Stimulated activated CD4-positive, alpha-beta T cell treated with anti-CD3 and anti-CD28 coated beads, Interleukin-2, amount 100 ng/mL, for 48 hours (primary cell): ENCODE data around the gene LCN10.

Source experiments
- DNase-seq, 2 donors: peaks; one replicate each; pipeline ENCODE4 v3.0.0-alpha.2; 2020

LCN10 gene

GRCh38 chr9:136734837-136735496 is 7.8 kb downstream of the LCN10 start:
- no peak for DNase-seq

GRCh38 chr9:136733611-136734010 is 9.1 kb downstream of the LCN10 start:
- DNase-seq, result no peak

GRCh38 chr9:136732444-136733178 is 10.1 kb downstream of the LCN10 start:
- no peak for DNase-seq

GRCh38 chr9:136729926-136730325 is 12.8 kb downstream of the LCN10 start:
- DNase-seq, result no peak

- DNase-seq, result no peak
Observed at GRCh38 chr9:136729144-136729543, 13.6 kb downstream of the LCN10 start.

GRCh38 chr9:136728548-136729123 is 14.1 kb downstream of the LCN10 start:
- DNase-seq, result no peak

GRCh38 chr9:136728080-136728547 is 14.6 kb downstream of the LCN10 start:
- peak; percentile 91 to 98 for DNase-seq

- DNase-seq, result peak in 1 of 2 donors; percentile 24
Observed at GRCh38 chr9:136726631-136727191, 16.0 kb downstream of the LCN10 start.

- no peak for DNase-seq
Observed at GRCh38 chr9:136726118-136726517, 16.6 kb downstream of the LCN10 start.

- DNase-seq, result no peak
Observed at GRCh38 chr9:136725612-136726011, 17.1 kb downstream of the LCN10 start.

- DNase-seq, result no peak
Observed at GRCh38 chr9:136724772-136725171, 18.0 kb downstream of the LCN10 start.

GRCh38 chr9:136723989-136724388 is 18.8 kb downstream of the LCN10 start:
- DNase-seq, result no peak

- no peak for DNase-seq
Observed at GRCh38 chr9:136723362-136723976, 19.3 kb downstream of the LCN10 start.

- no peak for DNase-seq
Observed at GRCh38 chr9:136722969-136723356, 19.8 kb downstream of the LCN10 start.

- DNase-seq, result no peak
Observed at GRCh38 chr9:136722093-136722968, 20.4 kb downstream of the LCN10 start.

- DNase-seq, result no peak
Observed at GRCh38 chr9:136721339-136722092, 21.2 kb downstream of the LCN10 start.

GRCh38 chr9:136720898-136721338 is 21.8 kb downstream of the LCN10 start:
- DNase-seq, result no peak

- no peak for DNase-seq
Observed at GRCh38 chr9:136720251-136720897, 22.4 kb downstream of the LCN10 start.

- no peak for DNase-seq
Observed at GRCh38 chr9:136719195-136719880, 23.4 kb downstream of the LCN10 start.
